GM18858 (cell line): ENCODE data around the gene CCM2.

Source experiments
- ATAC-seq: cut with Tn5 transposase; IDR thresholded peaks from one replicate; pipeline ENCODE4 v1.9.1; 2021; ENCODE audit not compliant: unreplicated experiment

The CCM2 gene

DNA sequence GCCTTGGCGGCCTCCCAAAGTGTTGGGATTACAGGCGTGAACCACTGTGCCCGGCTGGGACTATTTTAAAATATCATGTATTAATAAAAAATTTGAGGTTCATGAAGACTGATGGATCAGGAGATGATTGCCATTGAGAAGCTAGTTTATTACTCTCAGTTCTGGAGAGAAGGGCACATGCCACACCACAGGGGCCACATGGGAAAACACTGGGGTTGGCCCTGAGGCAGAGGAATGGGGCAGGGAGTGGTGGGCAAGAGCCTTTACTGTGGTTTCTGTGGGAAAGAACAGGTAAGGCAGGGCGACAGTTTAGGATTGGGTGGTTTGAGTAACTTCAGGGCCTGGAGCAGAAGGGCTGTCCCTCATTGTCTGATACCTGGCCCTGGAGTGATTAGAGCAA lies 118.3 kb downstream of the CCM2 start:
- no peak for ATAC-seq

DNA sequence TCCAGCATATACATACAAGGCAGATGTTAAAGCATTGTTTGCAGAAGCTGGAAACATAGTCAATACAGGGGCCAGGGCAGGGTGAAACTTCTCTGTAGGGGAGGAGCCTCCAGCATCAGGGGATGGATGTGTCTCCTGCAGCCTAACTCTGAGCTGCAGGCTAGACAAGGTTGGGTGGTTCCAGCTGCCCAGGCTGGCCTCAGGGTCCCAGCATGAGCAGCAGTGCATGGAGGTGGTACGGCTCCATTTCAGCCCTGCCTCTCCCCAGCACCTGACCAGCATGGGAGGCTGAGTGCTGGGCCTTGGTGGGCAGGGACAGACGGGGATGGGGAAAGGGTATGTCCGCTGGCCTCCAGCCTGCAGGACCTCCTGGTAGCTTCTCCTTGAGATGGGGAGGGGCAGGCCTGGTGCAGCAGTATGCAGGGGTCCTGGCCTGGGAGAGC lies 118.9 kb downstream of the CCM2 start:
- ATAC-seq = no peak

DNA sequence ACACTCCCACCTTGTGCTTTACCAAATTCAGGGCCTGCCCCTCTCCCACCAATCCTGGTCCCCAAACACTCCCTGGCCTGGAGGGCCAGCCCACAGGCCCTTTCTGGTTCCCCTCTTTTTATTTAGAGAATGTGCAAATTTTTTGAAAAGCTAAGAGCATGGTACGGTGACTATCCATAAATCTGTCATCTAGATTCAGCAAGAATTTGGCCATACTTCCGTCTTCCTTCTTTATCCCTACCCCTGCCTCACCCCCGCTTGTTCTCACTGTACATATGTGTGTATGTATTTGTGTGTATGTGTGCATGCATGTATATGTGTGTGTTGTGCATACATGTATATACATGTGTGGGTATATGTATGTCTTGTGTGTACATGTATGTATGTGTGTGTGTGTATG lies 119.5 kb downstream of the CCM2 start:
- no peak for ATAC-seq

DNA sequence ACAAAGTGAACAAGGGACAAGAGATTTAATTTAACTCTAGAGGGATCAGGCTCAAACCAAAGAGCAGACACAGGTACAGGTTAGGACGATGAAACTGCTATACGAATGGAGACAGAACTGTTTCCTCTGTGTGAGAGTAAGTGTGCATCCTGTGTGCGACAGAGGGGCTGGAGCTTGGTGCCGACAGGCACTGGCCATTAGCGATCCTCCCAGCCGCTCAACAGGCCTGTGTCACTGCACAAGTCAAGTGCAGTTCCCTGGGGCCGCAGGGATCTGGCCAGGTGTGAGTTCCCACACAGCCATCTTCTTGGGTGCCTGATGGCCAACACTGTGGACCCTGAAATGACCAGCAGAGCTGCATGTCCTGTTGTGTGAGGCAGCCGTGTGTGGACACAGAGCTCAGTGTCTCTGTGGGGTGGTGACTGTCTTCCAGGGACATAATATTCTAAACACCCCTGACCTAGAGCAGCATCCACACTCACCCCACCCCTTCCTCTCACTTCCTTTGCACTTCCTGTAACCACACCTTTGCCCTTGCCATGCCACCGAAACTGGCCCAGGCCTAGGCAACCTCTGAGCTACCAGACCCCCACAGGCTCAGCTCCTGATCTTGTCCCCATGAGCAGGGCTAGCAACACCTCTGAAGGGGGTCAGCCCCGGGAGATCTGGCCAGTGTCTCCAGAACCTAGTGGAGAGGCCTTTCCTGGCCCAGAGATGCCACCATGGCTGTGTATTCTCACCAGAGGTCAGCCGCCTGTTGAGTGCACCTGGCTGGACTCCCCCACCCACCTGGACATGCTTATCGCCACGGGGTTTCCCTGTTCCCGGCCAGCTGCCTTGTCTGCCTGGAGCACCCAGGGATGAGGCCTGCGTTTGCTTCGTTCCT lies 123.2 kb downstream of the CCM2 start:
- ATAC-seq = no peak

DNA sequence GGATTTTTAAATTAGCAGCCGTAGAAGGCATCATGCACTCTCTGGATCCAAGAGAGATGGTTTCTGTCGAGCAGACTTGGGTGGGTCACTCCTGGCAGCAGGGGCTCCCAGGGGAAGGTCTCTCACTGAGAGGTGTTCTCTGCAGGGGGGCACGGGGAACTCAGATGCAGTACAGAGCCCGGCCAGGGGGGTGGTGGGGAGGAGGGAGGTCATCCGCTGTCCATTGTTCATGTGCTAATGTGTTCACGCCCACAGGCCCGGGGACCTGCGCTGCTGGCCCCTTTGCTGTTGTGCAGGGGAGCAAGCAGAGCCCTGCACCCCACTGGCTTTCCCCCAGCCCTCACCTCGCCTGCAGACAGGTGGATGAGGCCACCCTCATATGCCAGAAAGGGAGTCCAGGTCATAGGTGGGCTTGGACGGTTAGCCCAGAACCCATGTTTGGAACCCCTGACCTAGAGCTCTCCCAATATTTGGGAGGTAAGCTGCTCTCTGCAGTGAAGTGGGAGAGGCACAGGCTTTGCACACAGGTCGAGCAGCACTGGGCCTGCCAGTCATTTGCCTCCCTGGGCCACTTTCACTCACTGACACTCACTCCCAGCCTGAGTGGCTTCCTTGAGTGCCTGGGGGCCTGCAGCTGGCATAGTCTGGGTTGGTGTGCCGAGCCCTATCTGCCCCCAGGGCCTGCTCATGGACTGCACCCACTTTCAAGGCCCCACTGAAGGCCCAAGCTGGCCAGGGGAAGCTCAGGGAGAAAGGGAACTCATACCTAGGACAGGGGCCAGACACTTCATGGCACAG lies 124.1 kb downstream of the CCM2 start:
- ATAC-seq = no peak

DNA sequence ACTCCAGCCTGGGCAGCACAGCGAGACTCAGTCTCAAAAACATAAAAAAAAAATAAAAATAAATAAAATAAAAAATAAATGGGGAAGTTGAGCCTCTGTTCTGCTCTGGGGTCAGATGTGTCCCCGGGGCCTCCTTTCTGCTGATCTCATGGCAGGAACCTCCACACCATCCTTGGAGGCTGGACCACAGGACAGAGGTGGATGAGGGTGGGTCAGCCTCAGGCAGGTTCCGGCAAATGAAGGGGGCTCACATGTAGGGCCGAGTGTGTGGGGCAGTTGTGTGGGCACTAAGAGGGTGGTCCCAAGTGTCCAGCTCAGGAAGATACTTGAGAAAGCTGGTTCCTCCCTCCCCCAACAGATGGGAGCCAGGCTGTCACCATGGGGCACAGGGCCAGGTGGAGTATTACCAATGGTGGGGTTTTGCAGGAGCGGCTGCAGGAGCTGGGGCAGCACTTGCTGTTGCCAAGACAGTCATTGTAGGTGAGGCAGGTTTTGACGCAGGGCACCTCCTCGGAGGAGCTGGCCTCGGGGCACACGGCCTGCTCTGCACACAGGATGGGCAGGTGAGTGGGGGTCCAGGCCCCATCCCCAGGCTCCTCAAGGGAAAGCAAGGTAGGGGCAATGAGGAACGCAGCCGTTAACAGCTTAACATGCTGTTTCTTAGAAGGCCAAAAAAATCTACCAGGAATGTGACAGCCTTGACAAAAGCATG lies 125.3 kb downstream of the CCM2 start:
- no peak for ATAC-seq
